ENCODE results near the gene IMP3. TPM values are rescaled to one million over a fixed set of nuclear protein-coding genes. Genes with fewer than 3 reads are reported as not detected.

Gene IMP3
- total and polyA plus RNA-seq, 7 donors, result 55.4 to 117 (median 71.1) TPM

DNA sequence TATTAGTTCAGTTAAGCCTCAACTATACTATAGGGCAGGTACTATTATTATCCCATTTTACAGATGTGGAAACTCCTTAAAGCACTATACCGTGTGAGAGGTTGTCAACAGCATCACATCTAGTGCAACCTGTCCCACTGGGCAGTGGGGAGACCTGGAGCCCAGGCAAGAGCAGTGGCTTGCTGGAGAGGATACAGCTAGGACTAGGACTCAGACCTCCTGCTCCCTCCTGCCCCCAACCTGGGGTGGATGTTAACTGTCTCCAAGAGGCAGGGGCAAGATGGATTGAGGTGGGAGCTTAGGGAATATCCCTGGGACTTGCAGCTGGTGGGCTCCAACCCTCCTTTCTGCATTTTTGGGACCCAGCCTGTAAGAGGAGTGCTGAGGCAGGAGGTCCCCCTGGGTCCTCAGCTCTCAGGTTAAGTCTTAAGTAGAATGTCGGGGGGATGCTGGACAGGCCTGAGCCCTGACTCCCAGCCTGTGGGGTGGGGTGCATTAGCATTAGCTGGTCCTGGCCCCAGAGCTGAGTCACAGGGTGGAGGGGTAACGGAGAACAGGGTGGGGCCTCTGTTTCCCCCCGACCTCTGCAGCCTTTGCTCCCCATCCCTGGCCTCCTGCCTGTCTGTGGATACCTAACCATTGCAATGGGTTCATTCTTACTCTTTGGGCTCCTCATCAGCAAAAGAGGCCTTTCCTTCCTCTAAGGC lies 14.3 kb upstream of the IMP3 start:
- DNase-seq, result no peak
- Histone ChIP-seq H3K4me3 (no peak overlapping the region), H3K36me3 (peaks cover 0 to 46% (median 22%) of the 10 kb centered on the region in 4 donors), H3K9me3 (no peaks in the 10 kb centered on the region), H3K27me3 (no peaks in the 10 kb centered on the region), H3K27ac (peak overlapping the region in 3 of 4 donors; percentile 15 to 23 (median 21)), H3K4me1 (peaks cover 0 to 81% (median 66%) of the 10 kb centered on the region in 4 donors)
- intact Hi-C loops (cut with DNase I), result no loop called here
- TF ChIP-seq, protein P1, sequence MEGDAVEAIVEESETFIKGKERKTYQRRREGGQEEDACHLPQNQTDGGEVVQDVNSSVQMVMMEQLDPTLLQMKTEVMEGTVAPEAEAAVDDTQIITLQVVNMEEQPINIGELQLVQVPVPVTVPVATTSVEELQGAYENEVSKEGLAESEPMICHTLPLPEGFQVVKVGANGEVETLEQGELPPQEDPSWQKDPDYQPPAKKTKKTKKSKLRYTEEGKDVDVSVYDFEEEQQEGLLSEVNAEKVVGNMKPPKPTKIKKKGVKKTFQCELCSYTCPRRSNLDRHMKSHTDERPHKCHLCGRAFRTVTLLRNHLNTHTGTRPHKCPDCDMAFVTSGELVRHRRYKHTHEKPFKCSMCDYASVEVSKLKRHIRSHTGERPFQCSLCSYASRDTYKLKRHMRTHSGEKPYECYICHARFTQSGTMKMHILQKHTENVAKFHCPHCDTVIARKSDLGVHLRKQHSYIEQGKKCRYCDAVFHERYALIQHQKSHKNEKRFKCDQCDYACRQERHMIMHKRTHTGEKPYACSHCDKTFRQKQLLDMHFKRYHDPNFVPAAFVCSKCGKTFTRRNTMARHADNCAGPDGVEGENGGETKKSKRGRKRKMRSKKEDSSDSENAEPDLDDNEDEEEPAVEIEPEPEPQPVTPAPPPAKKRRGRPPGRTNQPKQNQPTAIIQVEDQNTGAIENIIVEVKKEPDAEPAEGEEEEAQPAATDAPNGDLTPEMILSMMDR (IDR thresholded peaks at IDR 0.05), result no peak
- TF ChIP-seq POLR2A (IDR thresholded peaks at IDR 0.05) (no peak), EP300 (IDR thresholded peaks at IDR 0.05) (no peak)
- 59 to 79% methylated on average over 4 of the region's 4 CpGs for WGBS, 2 donors

GRCh38 chr15:75653347-75653913 lies 13.4 kb upstream of the IMP3 start:
- H3K36me3 ChIP-seq, result peaks cover 0 to 37% (median 20%) of the 10 kb centered on the region in 4 donors
- no peaks in the 10 kb centered on the region for H3K27me3 ChIP-seq
- H3K9me3 ChIP-seq, result no peaks in the 10 kb centered on the region
- peaks cover 0 to 80% (median 67%) of the 10 kb centered on the region in 4 donors for H3K4me1 ChIP-seq
- intact Hi-C loops (cut with DNase I), result no loop called here
- TF ChIP-seq, protein P1 (IDR thresholded peaks at IDR 0.05), result no peak
- TF ChIP-seq POLR2A (IDR thresholded peaks at IDR 0.05) (no peak), POLR2AphosphoS5 (IDR thresholded peaks at IDR 0.05) (no peak), EP300 (IDR thresholded peaks at IDR 0.05) (no peak)
- 83 to 90% methylated on average over 16 of the region's 16 CpGs for WGBS, 2 donors
- peak; percentile 67 for DNase-seq
- H3K27ac ChIP-seq, result peak overlapping the region; percentile 30 to 97 (median 78)
- no peak overlapping the region for H3K4me3 ChIP-seq

- no peak for TF ChIP-seq POLR2A (IDR thresholded peaks at IDR 0.05)
- no peak for TF ChIP-seq EP300 (IDR thresholded peaks at IDR 0.05)
- no peak for TF ChIP-seq POLR2AphosphoS5 (IDR thresholded peaks at IDR 0.05)
- TF ChIP-seq, protein P1 (IDR thresholded peaks at IDR 0.05), result no peak
- Histone ChIP-seq H3K9me3 (no peaks in the 10 kb centered on the region), H3K4me3 (peak overlapping the region in 3 of 4 donors; percentile 24 to 78 (median 30)), H3K4me1 (peaks cover 0 to 79% (median 67%) of the 10 kb centered on the region in 4 donors), H3K27ac (peak overlapping the region; percentile 30 to 97 (median 78)), H3K27me3 (no peaks in the 10 kb centered on the region), H3K36me3 (peaks cover 0 to 22% (median 8%) of the 10 kb centered on the region in 4 donors)
- no peak for DNase-seq
- intact Hi-C loops (cut with DNase I), result no loop called here
- whole genome bisulfite sequencing, 2 donors, result 20 to 47% methylated on average over 2 of the region's 2 CpGs
These were observed 12.0 kb upstream of the IMP3 start for GRCh38 chr15:75651810-75652543.

GRCh38 chr15:75650908-75651809 lies 11.1 kb upstream of the IMP3 start:
- peak; percentile 80 for DNase-seq
- WGBS, 2 donors, result 33 to 52% methylated on average over 9 of the region's 9 CpGs

More at GRCh38 chr15:75650908-75651809, 11.1 kb upstream of the IMP3 start:
- peak overlapping the region; percentile 30 to 98 (median 96) for H3K27ac ChIP-seq
- peaks cover 0 to 83% (median 75%) of the 10 kb centered on the region in 4 donors for H3K4me1 ChIP-seq
- peaks cover 0 to 14% (median 3%) of the 10 kb centered on the region in 4 donors for H3K36me3 ChIP-seq
- TF ChIP-seq POLR2A (IDR thresholded peaks at IDR 0.05), result no peak
- TF ChIP-seq POLR2AphosphoS5 (IDR thresholded peaks at IDR 0.05), result peak in 1 of 4 donors; percentile 26
- no peak for TF ChIP-seq EP300 (IDR thresholded peaks at IDR 0.05)
- TF ChIP-seq, protein P1 (IDR thresholded peaks at IDR 0.05), result no peak
- intact Hi-C loops (cut with DNase I), result no loop called here
- no peaks in the 10 kb centered on the region for H3K9me3 ChIP-seq
- peak overlapping the region; percentile 5 to 78 (median 27) for H3K4me3 ChIP-seq
- H3K27me3 ChIP-seq, result no peaks in the 10 kb centered on the region

All from sigmoid colon (tissue), 7 donors.